IPS-20b (cell line): ENCODE measurements around the gene MIPOL1.

Experiments used
- H3K27ac ChIP-seq: one replicate; pipeline ENCODE4 v1.5.1; 2013; ENCODE audit warnings: low read length
- H3K27me3 ChIP-seq: 2 replicates; pipeline ENCODE4 v1.6.1; 2013; ENCODE audit warnings: mild to moderate bottlenecking, low read length, inconsistent platforms; ENCODE audit not compliant: insufficient read depth
- H3K36me3 ChIP-seq: 2 replicates; pipeline ENCODE4 v1.6.1; 2013; ENCODE audit warnings: low read depth, mild to moderate bottlenecking, inconsistent platforms, low read length, moderate library complexity; ENCODE audit not compliant: insufficient read depth
- H3K4me1 ChIP-seq: 2 replicates; pipeline ENCODE4 v1.6.1; 2013; ENCODE audit warnings: mild to moderate bottlenecking, control low read depth, inconsistent platforms, low read length, moderate library complexity; ENCODE audit not compliant: insufficient read depth
- H3K4me3 ChIP-seq: 2 replicates; pipeline ENCODE4 v1.5.1; 2013; ENCODE audit warnings: mild to moderate bottlenecking, low read length, inconsistent platforms
- H3K9ac ChIP-seq: 2 replicates; pipeline ENCODE4 v1.6.1; 2013; ENCODE audit warnings: low read depth, mild to moderate bottlenecking, inconsistent platforms, low read length, moderate library complexity
- H3K9me3 ChIP-seq: 2 replicates; pipeline ENCODE4 v1.6.1; 2013; ENCODE audit warnings: mild to moderate bottlenecking, low read depth, low read length, inconsistent platforms; ENCODE audit not compliant: insufficient read depth

Gene MIPOL1

DNA sequence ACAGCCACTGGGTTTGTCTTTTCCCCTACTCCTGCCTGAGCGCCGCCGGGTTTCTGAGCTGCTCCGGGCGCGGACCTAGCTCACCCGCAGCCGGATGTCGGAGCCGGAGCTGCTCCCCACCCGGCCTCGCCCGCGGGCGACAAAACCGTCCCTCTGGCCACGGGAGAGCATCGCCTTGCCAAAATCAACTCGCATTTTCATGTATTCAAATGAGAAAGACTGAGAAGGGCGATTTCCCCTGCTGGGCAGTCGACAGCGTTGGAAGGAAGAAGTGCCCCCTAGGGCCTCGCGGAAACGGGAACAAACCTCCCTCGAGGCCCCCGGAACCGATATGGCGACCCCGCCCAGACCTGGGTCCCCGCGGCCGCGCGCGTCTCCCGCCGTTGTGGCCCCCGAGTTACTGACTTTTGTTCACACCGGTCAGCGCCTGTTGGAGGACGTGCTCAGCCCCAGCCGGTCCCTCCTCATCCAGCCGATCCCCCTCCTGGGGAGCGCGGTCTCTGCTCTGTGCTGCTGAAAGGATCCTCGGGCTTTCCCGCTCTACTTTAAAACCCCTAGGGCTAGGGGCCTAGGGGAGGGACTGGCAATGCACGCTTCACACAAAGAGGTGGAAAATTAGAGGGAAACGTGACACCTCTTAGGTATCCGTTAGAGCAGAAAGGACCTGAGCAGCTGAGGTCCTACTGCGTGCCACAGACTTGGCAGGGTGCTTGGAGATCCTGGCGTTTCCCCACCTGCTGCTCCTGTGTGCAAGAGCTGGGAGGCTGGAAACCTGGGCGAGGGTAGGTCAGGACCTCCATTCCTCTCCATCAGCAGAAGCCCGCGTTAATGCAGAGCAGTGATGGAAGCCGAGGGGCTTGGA is 402.0 kb downstream of the MIPOL1 start:
- Histone ChIP-seq H3K36me3 (no peaks in the 10 kb centered on the region), H3K9ac (no peak overlapping the region), H3K9me3 (no peaks in the 10 kb centered on the region), H3K4me3 (peak overlapping the region; percentile 53), H3K27ac (no peak overlapping the region), H3K27me3 (peaks cover 100% of the 10 kb centered on the region), H3K4me1 (peaks cover 6% of the 10 kb centered on the region; the same call in 1 of the 2 replicates)

DNA sequence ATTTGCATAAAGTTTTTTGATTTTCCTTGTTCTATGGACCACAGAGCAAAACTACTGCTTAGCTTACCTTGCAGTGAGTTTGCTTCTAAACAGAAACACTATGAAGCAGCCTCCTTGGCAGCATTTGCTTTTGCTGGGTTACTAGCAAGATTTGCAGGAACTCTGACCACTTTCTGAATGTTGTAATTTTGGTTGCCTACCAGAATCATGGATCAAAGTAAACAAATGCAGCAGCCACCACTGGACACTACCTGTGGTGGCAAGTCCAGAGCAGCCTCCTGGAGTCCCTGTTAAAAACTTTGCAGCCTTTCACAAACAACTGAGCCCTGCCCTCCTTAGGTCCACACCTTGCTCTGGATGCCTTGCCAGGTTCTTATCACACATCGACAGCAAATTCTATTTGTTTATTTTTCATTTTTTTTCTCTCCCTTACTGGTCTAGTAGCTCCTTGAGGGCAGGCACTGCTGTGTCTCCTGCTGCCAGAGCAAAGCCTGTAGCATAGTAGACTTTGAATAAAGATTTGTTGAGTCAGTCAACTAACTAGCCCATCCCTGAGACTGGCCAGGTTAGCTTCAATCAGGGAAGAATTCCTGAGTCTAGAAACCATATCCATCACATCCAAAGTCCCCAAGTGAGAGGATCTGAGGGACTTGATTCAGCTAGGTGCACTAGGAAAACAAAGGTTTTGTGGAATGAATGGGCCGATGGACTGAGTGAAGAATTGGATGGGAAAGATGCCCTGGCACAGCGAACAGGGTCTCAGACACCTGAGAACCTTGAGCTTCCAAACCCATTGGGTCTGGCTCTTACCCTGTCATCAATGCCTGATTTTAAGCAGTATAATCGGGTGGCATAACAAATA is 403.4 kb downstream of the MIPOL1 start:
- Histone ChIP-seq H3K27me3 (peaks cover 100% of the 10 kb centered on the region), H3K9ac (no peak overlapping the region), H3K27ac (no peak overlapping the region), H3K36me3 (no peaks in the 10 kb centered on the region), H3K9me3 (no peaks in the 10 kb centered on the region), H3K4me1 (peaks cover 6% of the 10 kb centered on the region; the same call in 1 of the 2 replicates), H3K4me3 (no peak overlapping the region)

DNA sequence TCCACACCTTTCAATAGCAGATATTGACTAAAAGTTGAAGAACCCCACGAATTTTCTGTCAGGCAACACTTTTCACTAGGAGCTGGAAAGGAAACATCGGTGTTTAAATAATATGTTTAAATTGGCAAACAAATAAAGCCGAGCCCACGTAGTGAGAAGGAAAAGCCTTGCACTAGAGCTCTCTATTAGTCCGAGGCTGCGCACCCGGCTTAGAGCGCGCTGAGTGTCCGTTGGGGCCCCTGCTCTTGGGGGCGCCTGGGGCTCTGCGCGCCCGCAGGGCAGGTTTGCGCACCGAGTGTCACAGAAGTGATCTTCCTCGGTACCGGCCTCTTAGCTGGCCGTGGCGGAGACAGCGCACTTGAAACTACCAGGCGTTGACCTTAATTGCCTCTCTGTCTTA is 404.1 kb downstream of the MIPOL1 start:
- Histone ChIP-seq H3K27me3 (peaks cover 100% of the 10 kb centered on the region), H3K9ac (no peak overlapping the region), H3K27ac (no peak overlapping the region)

More for the DNA sequence above, 404.1 kb downstream of the MIPOL1 start:
- Histone ChIP-seq H3K9me3 (no peaks in the 10 kb centered on the region), H3K4me1 (peaks cover 6% of the 10 kb centered on the region; the same call in 1 of the 2 replicates), H3K36me3 (no peaks in the 10 kb centered on the region), H3K4me3 (no peak overlapping the region)
